Mucosa of descending colon (tissue), 3 donors: ENCODE measurements around the gene TEX11. TPM values are rescaled to one million over a fixed set of nuclear protein-coding genes. Genes with fewer than 3 reads are reported as not detected.
"Not testable (repeated sequence)": the region's sequence is repeated elsewhere in the genome, so short reads cannot be mapped to it uniquely, and the experiment has no call there.

Source experiments
- ATAC-seq: fragments of 200-7000 bp; cut with Tn5 transposase; one replicate; pipeline ENCODE4 v1.9.1; 2020; ENCODE audit warnings: mild to moderate bottlenecking, moderate library complexity
- DNase-seq, 3 donors: peaks; one replicate each; pipeline ENCODE4 v3.0.0-alpha.2; 2020
- H3K36me3 ChIP-seq: fragments of 200-600 bp; one replicate; pipeline ENCODE4 v1.8.0; 2021; ENCODE audit warnings: low read depth, mild to moderate bottlenecking
- H3K4me1 ChIP-seq: fragments of 200-600 bp; one replicate; pipeline ENCODE4 v1.8.0; 2021; ENCODE audit warnings: low read depth, mild to moderate bottlenecking
- H3K4me3 ChIP-seq: fragments of 200-600 bp; one replicate; pipeline ENCODE4 v1.8.0; 2021; ENCODE audit warnings: mild to moderate bottlenecking
- H3K9me3 ChIP-seq: fragments of 200-600 bp; one replicate; pipeline ENCODE4 v1.8.0; 2021; ENCODE audit warnings: mild to moderate bottlenecking
- CTCF ChIP-seq: fragments of 200-600 bp; IDR thresholded peaks from one replicate; pipeline ENCODE4 v1.8.0; 2022; ENCODE audit warnings: antibody characterized with exemption, mild to moderate bottlenecking
- intact Hi-C, 2 donors: fragments of 100-400 bp; cut with DNase I in 1 of 2; cut with micrococcal nuclease in 1 of 2; formaldehyde crosslinking; loops; one replicate each; pipeline versions ENCODE4 v1.11.0 to v1.11.1; 2022; cut with DNase I, micrococcal nuclease
- total RNA-seq, 3 donors: library from RNA; stranded (reverse); fragmentation: NEBNext Ultra II Directional in 2 of 3; extraction: Animal tissue kit (Norgen Biotek cat#: 25700) in 2 of 3; gene quantifications; one replicate each; pipeline versions ENCODE4 v1.2.1 to v1.2.4, GENCODE V29; 2021 to 2023
- donor health status: DM: no; HTN: no; CAD: no; lungs with moderate emphysema.
- donor health status: DM: no; HTN: no; CAD: no.
- donor health status: DM: no; HTN: yes; CAD: no.

TEX11 gene
- total RNA-seq, 3 donors from 2014 or later: 0.89 to 2.7 (median 2.1) TPM

- ATAC-seq (no peak), DNase-seq (peak; percentile 18 to 54 (median 23))
- TF ChIP-seq CTCF: no peak
- intact Hi-C loops: no loop called here
- no peaks in the 10 kb centered on the region for H3K4me1 ChIP-seq
- no peaks in the 10 kb centered on the region for H3K36me3 ChIP-seq
- H3K4me3 ChIP-seq: no peak overlapping the region
- no peaks in the 10 kb centered on the region for H3K9me3 ChIP-seq
These were observed 152.7 kb downstream of the TEX11 start for GRCh38 chrX:70755850-70756249.

- DNase-seq (no peak), ATAC-seq (no peak)
- H3K36me3 ChIP-seq: no peaks in the 10 kb centered on the region
- no peaks in the 10 kb centered on the region for H3K9me3 ChIP-seq
- H3K4me3 ChIP-seq: no peak overlapping the region
- no peak for TF ChIP-seq CTCF
- H3K4me1 ChIP-seq: no peaks in the 10 kb centered on the region
- intact Hi-C loops: no loop called here
These were observed 154.2 kb downstream of the TEX11 start for GRCh38 chrX:70754169-70754848.

- intact Hi-C loops, H3K36me3 ChIP-seq, H3K4me1 ChIP-seq: not testable (repeated sequence)
These were observed 174.7 kb downstream of the TEX11 start for GRCh38 chrX:70733774-70734173.

GRCh38 chrX:70727961-70728360 lies 180.6 kb downstream of the TEX11 start:
- intact Hi-C loops, H3K9me3 ChIP-seq, H3K4me3 ChIP-seq, DNase-seq, H3K36me3 ChIP-seq, H3K4me1 ChIP-seq, ATAC-seq: not testable (repeated sequence)

More at GRCh38 chrX:70733774-70734173, 174.7 kb downstream of the TEX11 start:
- ATAC-seq, H3K4me3 ChIP-seq, DNase-seq, H3K9me3 ChIP-seq: not testable (repeated sequence)

- no peaks in the 10 kb centered on the region for H3K4me1 ChIP-seq
- intact Hi-C loops: no loop called here
- no peaks in the 10 kb centered on the region for H3K36me3 ChIP-seq
- ATAC-seq (no peak), DNase-seq (no peak)
- H3K4me3 ChIP-seq: no peak overlapping the region
- no peak for TF ChIP-seq CTCF
- H3K9me3 ChIP-seq: no peaks in the 10 kb centered on the region
These were observed 187.8 kb downstream of the TEX11 start for GRCh38 chrX:70720721-70721120.

GRCh38 chrX:70711336-70711735 lies 197.2 kb downstream of the TEX11 start:
- H3K4me1 ChIP-seq, H3K9me3 ChIP-seq, H3K36me3 ChIP-seq, ATAC-seq, intact Hi-C loops, H3K4me3 ChIP-seq, DNase-seq: not testable (repeated sequence)

GRCh38 chrX:70694339-70695122 lies 214.0 kb downstream of the TEX11 start:
- Histone ChIP-seq H3K36me3 (no peaks in the 10 kb centered on the region), H3K4me1 (no peaks in the 10 kb centered on the region), H3K4me3 (no peak overlapping the region), H3K9me3 (no peaks in the 10 kb centered on the region)
- ATAC-seq (no peak), DNase-seq (no peak)
- no peak for TF ChIP-seq CTCF
- intact Hi-C loops: no loop called here

- H3K4me1 ChIP-seq, H3K36me3 ChIP-seq, H3K4me3 ChIP-seq, intact Hi-C loops, ATAC-seq, H3K9me3 ChIP-seq, DNase-seq: not testable (repeated sequence)
These were observed 229.1 kb downstream of the TEX11 start for GRCh38 chrX:70679455-70679854.
